OCI-LY7 (cell line): ENCODE measurements around the gene TEKT2.

Experiments
- EZH2phosphoT487 ChIP-seq: fragments of 200-600 bp; sonication (generic); IDR thresholded peaks from 2 replicates; pipeline ENCODE4 v1.6.1; 2018; ENCODE audit warnings: low read depth, borderline replicate concordance, mild to moderate bottlenecking, mixed run types, antibody characterized with exemption, low read length, moderate library complexity, mixed read lengths
- TF ChIP-seq, protein P1 (sequence below): fragments of 200-600 bp; sonication (generic); conservative IDR thresholded peaks from 2 replicates; pipeline ENCODE4 v1.5.1; 2014; ENCODE audit warnings: mild to moderate bottlenecking, antibody characterized with exemption, low read length, moderate library complexity, mixed read lengths

DNA sequence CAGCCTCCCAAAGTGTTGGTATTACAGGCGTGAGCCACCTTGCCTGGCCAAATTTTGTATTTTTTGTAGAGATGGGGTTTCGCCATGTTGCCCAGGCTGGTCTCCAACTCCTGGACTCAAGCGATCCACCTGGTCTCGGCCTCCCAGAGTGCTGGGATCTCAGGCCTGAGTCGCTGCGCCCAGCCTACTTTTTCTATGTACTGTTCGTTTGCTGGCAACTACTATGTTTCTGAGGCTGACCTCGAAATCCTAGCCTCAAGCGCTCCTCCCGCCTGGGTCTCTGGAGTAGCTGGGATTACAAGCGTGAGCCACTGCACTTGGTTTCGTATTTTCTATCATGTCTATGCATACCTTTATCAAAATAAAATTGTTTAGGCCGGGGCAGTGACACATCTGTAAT lies 675 bp upstream of the TEKT2 start:
- TF ChIP-seq, protein P1, sequence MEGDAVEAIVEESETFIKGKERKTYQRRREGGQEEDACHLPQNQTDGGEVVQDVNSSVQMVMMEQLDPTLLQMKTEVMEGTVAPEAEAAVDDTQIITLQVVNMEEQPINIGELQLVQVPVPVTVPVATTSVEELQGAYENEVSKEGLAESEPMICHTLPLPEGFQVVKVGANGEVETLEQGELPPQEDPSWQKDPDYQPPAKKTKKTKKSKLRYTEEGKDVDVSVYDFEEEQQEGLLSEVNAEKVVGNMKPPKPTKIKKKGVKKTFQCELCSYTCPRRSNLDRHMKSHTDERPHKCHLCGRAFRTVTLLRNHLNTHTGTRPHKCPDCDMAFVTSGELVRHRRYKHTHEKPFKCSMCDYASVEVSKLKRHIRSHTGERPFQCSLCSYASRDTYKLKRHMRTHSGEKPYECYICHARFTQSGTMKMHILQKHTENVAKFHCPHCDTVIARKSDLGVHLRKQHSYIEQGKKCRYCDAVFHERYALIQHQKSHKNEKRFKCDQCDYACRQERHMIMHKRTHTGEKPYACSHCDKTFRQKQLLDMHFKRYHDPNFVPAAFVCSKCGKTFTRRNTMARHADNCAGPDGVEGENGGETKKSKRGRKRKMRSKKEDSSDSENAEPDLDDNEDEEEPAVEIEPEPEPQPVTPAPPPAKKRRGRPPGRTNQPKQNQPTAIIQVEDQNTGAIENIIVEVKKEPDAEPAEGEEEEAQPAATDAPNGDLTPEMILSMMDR: no peak
- no peak for TF ChIP-seq EZH2phosphoT487
